Activated CD8-positive, alpha-beta T cell treated with anti-CD3 and anti-CD28 coated beads, Interleukin-2, amount 10 ng/mL, durations not matched to agents 7 days and 5 days (primary cell): ENCODE data around the gene SEBOX. TPM values are rescaled to one million over a fixed set of nuclear protein-coding genes. Genes with fewer than 3 reads are reported as not detected.
A peak's percentile ranks its signal among the peaks of the same experiment; 100 is the strongest.

Experiments
- ATAC-seq: fragments of 150-1000 bp; cut with Tn5 transposase; one replicate; pipeline ENCODE4 v1.10.0; 2021; ENCODE audit warnings: moderate library complexity
- CTCF ChIA-PET: fragments of 350-600 bp; sonication (Branson Sonifier 250); formaldehyde crosslinking; loops from one replicate; lab custom pipeline; 2021; ENCODE audit warnings: antibody characterized with exemption; lab: Charles Lee
- POLR2A ChIA-PET: fragments of 350-600 bp; sonication (Branson Sonifier 250); formaldehyde crosslinking; loops from one replicate; lab custom pipeline; 2021; ENCODE audit warnings: antibody characterized with exemption; lab: Charles Lee
- DNase-seq: peaks from one replicate; pipeline ENCODE4 v3.0.0-alpha.2; 2020
- H3K27ac Mint-ChIP-seq: one replicate; pipeline ENCODE4 v1.8.0; 2021; ENCODE audit warnings: mild to moderate bottlenecking, mixed read lengths
- H3K27me3 Mint-ChIP-seq: one replicate; pipeline ENCODE4 v1.8.0; 2021; ENCODE audit warnings: low read depth, mixed read lengths
- H3K36me3 Mint-ChIP-seq: one replicate; pipeline ENCODE4 v1.8.0; 2021; ENCODE audit warnings: low read depth, mixed read lengths
- H3K4me1 Mint-ChIP-seq: one replicate; pipeline ENCODE4 v1.8.0; 2021; ENCODE audit warnings: low read depth, mixed read lengths
- H3K4me3 Mint-ChIP-seq: one replicate; pipeline ENCODE4 v1.8.0; 2021; ENCODE audit warnings: mild to moderate bottlenecking, mixed read lengths
- H3K9me3 Mint-ChIP-seq: one replicate; pipeline ENCODE4 v1.8.0; 2022; ENCODE audit warnings: mixed read lengths; ENCODE audit not compliant: insufficient read depth
- total RNA-seq, 2 experiments: library from RNA; stranded (reverse); gene quantifications; one replicate each; pipeline ENCODE4 v1.2.3, GENCODE V29; 2021

Gene SEBOX
- total RNA-seq, 2 experiments from 2014 or later: not detected

GRCh38 chr17:28327709-28328108 lies 37.3 kb downstream of the SEBOX start:
- CTCF ChIA-PET: no interaction called here
- Mint-ChIP-seq H3K9me3 (no peaks in the 10 kb centered on the region), H3K4me1 (peaks cover under 1% of the 10 kb centered on the region), H3K27me3 (no peaks in the 10 kb centered on the region), H3K36me3 (peaks cover 21% of the 10 kb centered on the region), H3K4me3 (no peak overlapping the region), H3K27ac (no peak overlapping the region)
- POLR2A ChIA-PET: no interaction called here
- DNase-seq (no peak), ATAC-seq (no peak)

GRCh38 chr17:28327031-28327607 lies 37.9 kb downstream of the SEBOX start:
- peaks cover 5% of the 10 kb centered on the region for H3K4me1 Mint-ChIP-seq
- ATAC-seq (no peak), DNase-seq (no peak)
- peaks cover 21% of the 10 kb centered on the region for H3K36me3 Mint-ChIP-seq
- no peaks in the 10 kb centered on the region for H3K9me3 Mint-ChIP-seq
- H3K4me3 Mint-ChIP-seq: no peak overlapping the region
- ChIA-PET POLR2A (interaction anchor here (0.7 kb wide), 1 partner anchor 9 kb away, joined by 5 read pairs; no protein-coding TSS in a partner anchor), CTCF (no interaction called here)
- H3K27me3 Mint-ChIP-seq: no peaks in the 10 kb centered on the region
- H3K27ac Mint-ChIP-seq: no peak overlapping the region

- ChIA-PET CTCF (interaction anchor here (1.1 kb wide), 1 partner anchor 9 kb away, joined by 3 read pairs; the partner anchor contains the start of genes IFT20 and TNFAIP1), POLR2A (interaction anchor here (0.7 to 1.1 kb wide), 2 partner anchors 9 to 10 kb away, joined by 4 to 5 read pairs; partner anchors contain the start of genes IFT20 and TNFAIP1)
- Mint-ChIP-seq H3K27me3 (no peaks in the 10 kb centered on the region), H3K27ac (no peak overlapping the region), H3K9me3 (no peaks in the 10 kb centered on the region), H3K4me3 (no peak overlapping the region), H3K4me1 (peaks cover 13% of the 10 kb centered on the region), H3K36me3 (peaks cover 23% of the 10 kb centered on the region)
- no peak for ATAC-seq
- DNase-seq: no peak
These were observed 38.9 kb downstream of the SEBOX start for GRCh38 chr17:28326114-28326513.

- no peaks in the 10 kb centered on the region for H3K27me3 Mint-ChIP-seq
- DNase-seq: no peak
- peaks cover 21% of the 10 kb centered on the region for H3K4me1 Mint-ChIP-seq
- ChIA-PET CTCF (interaction anchor here (1.1 kb wide), 1 partner anchor 10 kb away, joined by 3 read pairs; the partner anchor contains the start of genes IFT20 and TNFAIP1), POLR2A (interaction anchor here (1.1 kb wide), 1 partner anchor 10 kb away, joined by 4 read pairs; the partner anchor contains the start of genes IFT20 and TNFAIP1)
- H3K27ac Mint-ChIP-seq: no peak overlapping the region
- H3K4me3 Mint-ChIP-seq: no peak overlapping the region
- no peak for ATAC-seq
- H3K36me3 Mint-ChIP-seq: peaks cover 25% of the 10 kb centered on the region
- no peaks in the 10 kb centered on the region for H3K9me3 Mint-ChIP-seq
These were observed 39.8 kb downstream of the SEBOX start for GRCh38 chr17:28325211-28325610.

GRCh38 chr17:28324781-28325180 lies 40.2 kb downstream of the SEBOX start:
- Mint-ChIP-seq H3K27ac (no peak overlapping the region), H3K36me3 (peaks cover 27% of the 10 kb centered on the region), H3K4me3 (no peak overlapping the region), H3K9me3 (no peaks in the 10 kb centered on the region), H3K27me3 (no peaks in the 10 kb centered on the region), H3K4me1 (peaks cover 25% of the 10 kb centered on the region)
- no peak for DNase-seq
- ChIA-PET CTCF (no interaction called here), POLR2A (no interaction called here)
- ATAC-seq: no peak

GRCh38 chr17:28324267-28324745 lies 40.7 kb downstream of the SEBOX start:
- no peak for DNase-seq
- POLR2A ChIA-PET: no interaction called here
- no peaks in the 10 kb centered on the region for H3K9me3 Mint-ChIP-seq
- no peak for ATAC-seq
- peaks cover 26% of the 10 kb centered on the region for H3K4me1 Mint-ChIP-seq
- H3K4me3 Mint-ChIP-seq: no peak overlapping the region
- no peaks in the 10 kb centered on the region for H3K27me3 Mint-ChIP-seq
- CTCF ChIA-PET: no interaction called here
- peaks cover 27% of the 10 kb centered on the region for H3K36me3 Mint-ChIP-seq
- H3K27ac Mint-ChIP-seq: no peak overlapping the region

GRCh38 chr17:28320215-28321061 lies 44.6 kb downstream of the SEBOX start:
- ChIA-PET POLR2A (interaction anchor here (0.8 to 2.6 kb wide), 3 partner anchors 15 to 428 kb away, joined by 3 to 16 read pairs (median 3); partner anchors contain the start of genes IFT20, LYRM9, POLDIP2 and TNFAIP1), CTCF (interaction anchor here (0.7 to 1.7 kb wide), 5 partner anchors 8 to 427 kb away, joined by 3 to 8 read pairs (median 3); partner anchors contain the start of genes IFT20, LYRM9 and TNFAIP1)
- Mint-ChIP-seq H3K36me3 (peaks cover 6% of the 10 kb centered on the region), H3K27ac (peak overlapping the region; percentile 87), H3K4me1 (peaks cover 43% of the 10 kb centered on the region), H3K9me3 (no peaks in the 10 kb centered on the region), H3K27me3 (no peaks in the 10 kb centered on the region), H3K4me3 (peak overlapping the region; percentile 93)
- no peak for DNase-seq
- ATAC-seq: no peak

GRCh38 chr17:28319598-28319935 lies 45.4 kb downstream of the SEBOX start:
- CTCF ChIA-PET: interaction anchor here (0.7 to 1.7 kb wide), 7 partner anchors 9 to 426 kb away, joined by 3 to 8 read pairs (median 3); partner anchors contain the start of genes IFT20, LYRM9 and TNFAIP1
- H3K27ac Mint-ChIP-seq: peak overlapping the region; percentile 87
- H3K27me3 Mint-ChIP-seq: no peaks in the 10 kb centered on the region
- POLR2A ChIA-PET: interaction anchor here (0.8 to 2.6 kb wide), 2 partner anchors 16 to 427 kb away, joined by 3 to 16 read pairs; partner anchors contain the start of genes IFT20, LYRM9 and TNFAIP1
- no peaks in the 10 kb centered on the region for H3K9me3 Mint-ChIP-seq
- H3K4me3 Mint-ChIP-seq: peak overlapping the region; percentile 93
- ATAC-seq (no peak), DNase-seq (no peak)
- H3K36me3 Mint-ChIP-seq: peaks cover 6% of the 10 kb centered on the region
- H3K4me1 Mint-ChIP-seq: peaks cover 43% of the 10 kb centered on the region

GRCh38 chr17:28318759-28319597 lies 46.0 kb downstream of the SEBOX start, which contains the start of gene TMEM97:
TSS of gene TMEM97 (plus strand) at chr17:28319200. CDS start at chr17:28319240, 40 bp downstream.
- no peaks in the 10 kb centered on the region for H3K9me3 Mint-ChIP-seq
- ChIA-PET POLR2A (interaction anchor here (0.7 to 2.6 kb wide), 3 partner anchors 10 to 426 kb away, joined by 3 to 16 read pairs (median 3); partner anchors contain the start of genes IFT20, LYRM9 and TNFAIP1), CTCF (interaction anchor here (0.7 to 1.7 kb wide), 6 partner anchors 8 to 426 kb away, joined by 3 to 10 read pairs (median 5); partner anchors contain the start of genes IFT20, LYRM9 and TNFAIP1)
- peak; percentile 100 for ATAC-seq
- peak; percentile 98 for DNase-seq
- H3K27me3 Mint-ChIP-seq: no peaks in the 10 kb centered on the region
- peaks cover 6% of the 10 kb centered on the region for H3K36me3 Mint-ChIP-seq
- peak within 1 kb of the TSS; percentile 93 for H3K4me3 Mint-ChIP-seq
- H3K27ac Mint-ChIP-seq: peak within 1 kb of the TSS; percentile 87
- peaks cover 43% of the 10 kb centered on the region for H3K4me1 Mint-ChIP-seq

- H3K27me3 Mint-ChIP-seq: peaks cover 5% of the 10 kb centered on the region
- no peaks in the 10 kb centered on the region for H3K9me3 Mint-ChIP-seq
- peak; percentile 5 for ATAC-seq
- ChIA-PET CTCF (interaction anchor here (1.0 to 1.4 kb wide), 2 partner anchors 9 to 16 kb away, joined by 3 to 10 read pairs; partner anchors contain the start of genes IFT20 and TNFAIP1), POLR2A (interaction anchor here (0.5 to 2.6 kb wide), 4 partner anchors 11 to 42 kb away, joined by 3 to 16 read pairs (median 4); partner anchors contain the start of genes IFT20 and TNFAIP1)
- DNase-seq: no peak
- peaks cover 43% of the 10 kb centered on the region for H3K4me1 Mint-ChIP-seq
- H3K36me3 Mint-ChIP-seq: peaks cover 6% of the 10 kb centered on the region
- peak overlapping the region; percentile 93 for H3K4me3 Mint-ChIP-seq
- H3K27ac Mint-ChIP-seq: peak overlapping the region; percentile 87
These were observed 46.8 kb downstream of the SEBOX start for GRCh38 chr17:28317966-28318758.
